IPS DF 6.9 (cell line): ENCODE data around the gene EGLN2.
"Not testable (repeated sequence)": the region's sequence is repeated elsewhere in the genome, so short reads cannot be mapped to it uniquely, and the experiment has no call there.

Experiments used
- DNase-seq: peaks from one replicate; pipeline ENCODE4 v3.0.0-alpha.2; 2013; ENCODE audit warnings: low read depth, low spot score
- H3K27ac ChIP-seq: one replicate; pipeline ENCODE4 v1.5.1; 2013; ENCODE audit warnings: low read length, control low read depth
- H3K27me3 ChIP-seq: 2 replicates; pipeline ENCODE4 v1.6.1; 2013; ENCODE audit warnings: mild to moderate bottlenecking, low read length; ENCODE audit not compliant: control insufficient read depth, insufficient read depth
- H3K36me3 ChIP-seq: 2 replicates; pipeline ENCODE4 v1.6.1; 2013; ENCODE audit warnings: low read length; ENCODE audit not compliant: control insufficient read depth, insufficient read depth
- H3K4me1 ChIP-seq: 2 replicates; pipeline ENCODE4 v1.6.1; 2013; ENCODE audit warnings: low read length; ENCODE audit not compliant: control insufficient read depth, insufficient read depth
- H3K4me3 ChIP-seq: 2 replicates; pipeline ENCODE4 v1.5.1; 2013; ENCODE audit warnings: mild to moderate bottlenecking, low read length
- H3K9me3 ChIP-seq: 2 replicates; pipeline ENCODE4 v1.6.1; 2013; ENCODE audit warnings: low read length, inconsistent platforms; ENCODE audit not compliant: control insufficient read depth, insufficient read depth
- WGBS: extraction: QIAGEN DNeasy Blood & Tissue Kit; methylation state at CpG from one replicate; pipeline ENCODE4 v1.1.7; 2013; ENCODE audit warnings: mixed read lengths, missing lambda C conversion rate; ENCODE audit not compliant: insufficient read length, insufficient coverage; 5-methylcytosine and 5-hydroxymethylcytosine counted together

EGLN2 gene

GRCh38 chr19:40852467-40853152 is 53.6 kb downstream of the EGLN2 start:
- DNase-seq, H3K27ac ChIP-seq, H3K36me3 ChIP-seq, H3K4me3 ChIP-seq, H3K9me3 ChIP-seq, H3K4me1 ChIP-seq, H3K27me3 ChIP-seq: not testable (repeated sequence)
- no CpG with 5 or more reads among the region's 3 CpGs for WGBS
